Epithelial cell of proximal tubule (primary cell): ENCODE results near the gene BLOC1S1. TPM values are rescaled to one million over a fixed set of nuclear protein-coding genes. Genes with fewer than 3 reads are reported as not detected.

Source experiments
- DNase-seq: peaks from one replicate; pipeline ENCODE4 v3.0.0-alpha.2; 2011; ENCODE audit warnings: low read depth
- H3K4me3 ChIP-seq: 2 replicates; pipeline ENCODE4 v1.5.1; 2011; ENCODE audit warnings: low read depth, mild to moderate bottlenecking, low read length
- CTCF ChIP-seq: conservative IDR thresholded peaks from 2 replicates; pipeline ENCODE4 v1.5.1; 2012; ENCODE audit warnings: low read depth, mild to moderate bottlenecking, low read length
- total RNA-seq: library from RNA; depleted of rRNA; stranded (reverse); fragments of >200 nt; gene quantifications from 2 replicates; pipeline ENCODE4 v1.2.3, GENCODE V29; 2015

Gene BLOC1S1
- total RNA-seq, 1 donor from 2014 or later: 187 TPM

GRCh38 chr12:55705782-55706402 lies 10.0 kb upstream of the BLOC1S1 start:
- no peak for DNase-seq
- no peak overlapping the region for H3K4me3 ChIP-seq
- TF ChIP-seq CTCF: peak; percentile 62

GRCh38 chr12:55706568-55707218 lies 9.2 kb upstream of the BLOC1S1 start:
- no peak for DNase-seq
- peak overlapping the region; percentile 57 for H3K4me3 ChIP-seq
- no peak for TF ChIP-seq CTCF

- no peak for TF ChIP-seq CTCF
- H3K4me3 ChIP-seq: peak overlapping the region; percentile 57
- DNase-seq: no peak
Measured at GRCh38 chr12:55707219-55707671, 8.6 kb upstream of the BLOC1S1 start.

- H3K4me3 ChIP-seq: peak within 1 kb of the TSS; percentile 57
- no peak for TF ChIP-seq CTCF
- no peak for DNase-seq
Measured at GRCh38 chr12:55707841-55708694, 7.8 kb upstream of the BLOC1S1 start, which contains the start of gene ITGA7. TSS of gene ITGA7 (minus strand) at chr12:55707904. CDS start at chr12:55707682, 222 bp downstream.

GRCh38 chr12:55708695-55709233 lies 7.1 kb upstream of the BLOC1S1 start:
- DNase-seq: no peak
- H3K4me3 ChIP-seq: no peak overlapping the region
- no peak for TF ChIP-seq CTCF

GRCh38 chr12:55711786-55712553 lies 3.9 kb upstream of the BLOC1S1 start:
- DNase-seq: no peak
- TF ChIP-seq CTCF: no peak
- no peak overlapping the region for H3K4me3 ChIP-seq
